NCI-H2196 (cell line): Measurements from ENCODE around the gene MMGT1.
"Not testable (repeated sequence)": the region's sequence is repeated elsewhere in the genome, so short reads cannot be mapped to it uniquely, and the experiment has no call there.

ENCODE experiments used
- DNase-seq: peaks from one replicate; lab custom pipeline; 2025; ENCODE audit not compliant: unreplicated experiment; lab: John Stamatoyannopoulos, UW

MMGT1 gene

GRCh38 chrX:135927897-135928296, 45.9 kb downstream of the MMGT1 start:
- DNase-seq = no peak

- DNase-seq = no peak
These were observed 50.4 kb downstream of the MMGT1 start for GRCh38 chrX:135923353-135923752.

- DNase-seq = not testable (repeated sequence)
These were observed 53.3 kb downstream of the MMGT1 start for GRCh38 chrX:135920516-135920915.

- no peak for DNase-seq
These were observed 59.4 kb downstream of the MMGT1 start for GRCh38 chrX:135914404-135914803.
